Measurements from ENCODE around the gene LAMC2.

- TF ChIP-seq HDAC2 (IDR thresholded peaks at IDR 0.05) = no peak
- TF ChIP-seq CTCF (IDR thresholded peaks at IDR 0.05 in 2 of 3, conservative IDR thresholded peaks at IDR 0.05 in 1 of 3; ENCODE audit: control insufficient read depth in 2 of 3, extremely low read depth in 1 of 3, insufficient read depth in 1 of 3, low read depth in 3 of 3, low read length in 3 of 3) = no peak
- no peak for TF ChIP-seq REST (IDR thresholded peaks at IDR 0.05; ENCODE audit: low read depth, low read length)
- TF ChIP-seq ATF3 (IDR thresholded peaks at IDR 0.05; ENCODE audit: borderline replicate concordance, extremely low read depth, low read depth, low read length) = no peak
- TF ChIP-seq CREB1 (IDR thresholded peaks at IDR 0.05; ENCODE audit: low read depth) = no peak
- TF ChIP-seq POLR2A (IDR thresholded peaks at IDR 0.05; ENCODE audit: low read depth, low read length) = no peak
- no peak for TF ChIP-seq YY1 (IDR thresholded peaks at IDR 0.05; ENCODE audit: low read depth, low read length)
- no peak for TF ChIP-seq CHD2 (IDR thresholded peaks at IDR 0.05; ENCODE audit: borderline replicate concordance, low read depth, low read length)
- TF ChIP-seq NFXL1 (IDR thresholded peaks at IDR 0.05; ENCODE audit: borderline replicate concordance) = no peak
- no peak for TF ChIP-seq BACH1 (IDR thresholded peaks at IDR 0.05; ENCODE audit: borderline replicate concordance)
- TF ChIP-seq ZBTB11 (CRISPR knock-in tag; IDR thresholded peaks at IDR 0.05) = no peak
Observed at GRCh38 chr1:183255073-183255472, 69.0 kb downstream of the LAMC2 start.
